ENCODE measurements around the gene CD2BP2.

Gene CD2BP2

GRCh38 chr16:30377812-30378235 lies 22.7 kb upstream of the CD2BP2 start:
- no peak overlapping the region for H3K14ac ChIP-seq (ENCODE audit: low read length)
- no peak overlapping the region for H2BK120ac ChIP-seq (ENCODE audit: low read depth, low read length)
- peak overlapping the region; percentile 90 for H2AK5ac ChIP-seq (ENCODE audit: low read depth, low read length)
- no peak overlapping the region for H4K91ac ChIP-seq (ENCODE audit: low read depth, low read length, poor library complexity)
- H2BK12ac ChIP-seq (ENCODE audit: low read length): no peak overlapping the region
- H3K23ac ChIP-seq (ENCODE audit: low read depth, low read length, poor library complexity): peak overlapping the region; percentile 96
- DNase-seq (ENCODE audit: low spot score): peak; percentile 85
- peak overlapping the region; percentile 83 for H2AFZ ChIP-seq (ENCODE audit: low read length)
- peak overlapping the region; percentile 39 for H2BK15ac ChIP-seq (ENCODE audit: low read length)
- H3K27me3 ChIP-seq (ENCODE audit: control insufficient read depth in 3 of 3, insufficient read depth in 3 of 3, low read depth in 1 of 3, low read length in 3 of 3): no peaks in the 10 kb centered on the region
- H3K4me2 ChIP-seq (ENCODE audit: insufficient read depth, low read length, poor library complexity, severe bottlenecking): peak overlapping the region; percentile 87
- peak overlapping the region; percentile 100 for H3K27ac ChIP-seq (replicated peaks; ENCODE audit: low read length)
- WGBS, 2 donors (ENCODE audit: extremely low coverage in 2 of 2, insufficient read length in 2 of 2, insufficient replicate concordance in 1 of 2): no CpG with 5 or more reads among the region's 39 CpGs
- H3K4ac ChIP-seq (ENCODE audit: low read length): no peak overlapping the region
- H3K79me1 ChIP-seq (ENCODE audit: low read depth, low read length): peaks cover 5% of the 10 kb centered on the region
- H3K36me3 ChIP-seq (replicated peaks in 1 of 2; ENCODE audit: control insufficient read depth in 2 of 2, insufficient read depth in 2 of 2, low read length in 2 of 2): peaks cover 0 to 11% of the 10 kb centered on the region in 2 donors
- H3K9ac ChIP-seq (ENCODE audit: low read depth, low read length, poor library complexity): peak overlapping the region; percentile 66
- H4K8ac ChIP-seq (ENCODE audit: low read depth, low read length): no peak overlapping the region
- H2BK5ac ChIP-seq (ENCODE audit: low read length): peak overlapping the region; percentile 99
- peak overlapping the region; percentile 99 for H3K18ac ChIP-seq (ENCODE audit: low read length)
- peaks cover 24 to 30% of the 10 kb centered on the region in 2 donors for H3K4me1 ChIP-seq (ENCODE audit: control insufficient read depth in 2 of 2, insufficient read depth in 1 of 2, low read depth in 1 of 2, low read length in 2 of 2)
- H3K4me3 ChIP-seq (ENCODE audit: low read length in 2 of 2): peak overlapping the region; percentile 81
- H3K9me3 ChIP-seq (replicated peaks in 1 of 2; ENCODE audit: control insufficient read depth in 2 of 2, insufficient read depth in 1 of 2, low read depth in 1 of 2, low read length in 2 of 2): no peaks in the 10 kb centered on the region

- peak overlapping the region; percentile 99 for H3K18ac ChIP-seq (ENCODE audit: low read length)
- H2BK12ac ChIP-seq (ENCODE audit: low read length): no peak overlapping the region
- no peaks in the 10 kb centered on the region for H3K9me3 ChIP-seq (replicated peaks in 1 of 2; ENCODE audit: control insufficient read depth in 2 of 2, insufficient read depth in 1 of 2, low read depth in 1 of 2, low read length in 2 of 2)
- peak overlapping the region; percentile 87 for H3K4me2 ChIP-seq (ENCODE audit: insufficient read depth, low read length, poor library complexity, severe bottlenecking)
- peaks cover 0 to 11% of the 10 kb centered on the region in 2 donors for H3K36me3 ChIP-seq (replicated peaks in 1 of 2; ENCODE audit: control insufficient read depth in 2 of 2, insufficient read depth in 2 of 2, low read length in 2 of 2)
- peaks cover 24 to 30% of the 10 kb centered on the region in 2 donors for H3K4me1 ChIP-seq (ENCODE audit: control insufficient read depth in 2 of 2, insufficient read depth in 1 of 2, low read depth in 1 of 2, low read length in 2 of 2)
- no peak overlapping the region for H3K4ac ChIP-seq (ENCODE audit: low read length)
- no peaks in the 10 kb centered on the region for H3K27me3 ChIP-seq (ENCODE audit: control insufficient read depth in 3 of 3, insufficient read depth in 3 of 3, low read depth in 1 of 3, low read length in 3 of 3)
- H3K14ac ChIP-seq (ENCODE audit: low read length): no peak overlapping the region
- peak overlapping the region; percentile 20 for H2AK5ac ChIP-seq (ENCODE audit: low read depth, low read length)
- peak overlapping the region; percentile 44 for H2BK15ac ChIP-seq (ENCODE audit: low read length)
- H2BK120ac ChIP-seq (ENCODE audit: low read depth, low read length): no peak overlapping the region
- no peak overlapping the region for H4K8ac ChIP-seq (ENCODE audit: low read depth, low read length)
- no peak overlapping the region for H4K91ac ChIP-seq (ENCODE audit: low read depth, low read length, poor library complexity)
- H3K79me1 ChIP-seq (ENCODE audit: low read depth, low read length): peaks cover 5% of the 10 kb centered on the region
- H2BK5ac ChIP-seq (ENCODE audit: low read length): peak overlapping the region; percentile 99
- H3K23ac ChIP-seq (ENCODE audit: low read depth, low read length, poor library complexity): peak overlapping the region; percentile 96
- no peak for DNase-seq (ENCODE audit: low spot score)
- H3K9ac ChIP-seq (ENCODE audit: low read depth, low read length, poor library complexity): peak overlapping the region; percentile 66
- WGBS, 2 donors (ENCODE audit: extremely low coverage in 2 of 2, insufficient read length in 2 of 2, insufficient replicate concordance in 1 of 2): no CpG with 5 or more reads among the region's 29 CpGs
- peak overlapping the region; percentile 36 to 81 for H3K4me3 ChIP-seq (ENCODE audit: low read length in 2 of 2)
- H3K27ac ChIP-seq (replicated peaks; ENCODE audit: low read length): peak overlapping the region; percentile 100
- peak overlapping the region; percentile 83 for H2AFZ ChIP-seq (ENCODE audit: low read length)
Observed at GRCh38 chr16:30377050-30377811, 22.1 kb upstream of the CD2BP2 start.

- peaks cover 5% of the 10 kb centered on the region for H3K79me1 ChIP-seq (ENCODE audit: low read depth, low read length)
- no peak overlapping the region for H3K4me2 ChIP-seq (ENCODE audit: insufficient read depth, low read length, poor library complexity, severe bottlenecking)
- no peak overlapping the region for H3K9ac ChIP-seq (ENCODE audit: low read depth, low read length, poor library complexity)
- DNase-seq (ENCODE audit: low spot score): no peak
- peaks cover 26 to 28% of the 10 kb centered on the region in 2 donors for H3K4me1 ChIP-seq (ENCODE audit: control insufficient read depth in 2 of 2, insufficient read depth in 1 of 2, low read depth in 1 of 2, low read length in 2 of 2)
- peak overlapping the region; percentile 59 for H2BK12ac ChIP-seq (ENCODE audit: low read length)
- no peak overlapping the region for H4K91ac ChIP-seq (ENCODE audit: low read depth, low read length, poor library complexity)
- no peaks in the 10 kb centered on the region for H3K9me3 ChIP-seq (replicated peaks in 1 of 2; ENCODE audit: control insufficient read depth in 2 of 2, insufficient read depth in 1 of 2, low read depth in 1 of 2, low read length in 2 of 2)
- H2BK120ac ChIP-seq (ENCODE audit: low read depth, low read length): peak overlapping the region; percentile 42
- peaks cover 0 to 11% of the 10 kb centered on the region in 2 donors for H3K36me3 ChIP-seq (replicated peaks in 1 of 2; ENCODE audit: control insufficient read depth in 2 of 2, insufficient read depth in 2 of 2, low read length in 2 of 2)
- H4K8ac ChIP-seq (ENCODE audit: low read depth, low read length): no peak overlapping the region
- H3K23ac ChIP-seq (ENCODE audit: low read depth, low read length, poor library complexity): no peak overlapping the region
- no peak overlapping the region for H3K27ac ChIP-seq (replicated peaks; ENCODE audit: low read length)
- H2AK5ac ChIP-seq (ENCODE audit: low read depth, low read length): peak overlapping the region; percentile 16
- H3K14ac ChIP-seq (ENCODE audit: low read length): no peak overlapping the region
- H3K27me3 ChIP-seq (ENCODE audit: control insufficient read depth in 3 of 3, insufficient read depth in 3 of 3, low read depth in 1 of 3, low read length in 3 of 3): no peaks in the 10 kb centered on the region
- H2AFZ ChIP-seq (ENCODE audit: low read length): no peak overlapping the region
- no CpG with 5 or more reads among the region's 8 CpGs for WGBS, 2 donors (ENCODE audit: extremely low coverage in 2 of 2, insufficient read length in 2 of 2, insufficient replicate concordance in 1 of 2)
- H2BK15ac ChIP-seq (ENCODE audit: low read length): peak overlapping the region; percentile 88
- H3K4ac ChIP-seq (ENCODE audit: low read length): no peak overlapping the region
- no peak overlapping the region for H2BK5ac ChIP-seq (ENCODE audit: low read length)
- H3K18ac ChIP-seq (ENCODE audit: low read length): no peak overlapping the region
- H3K4me3 ChIP-seq (ENCODE audit: low read length in 2 of 2): no peak overlapping the region
Observed at GRCh38 chr16:30376461-30376902, 21.4 kb upstream of the CD2BP2 start.

DNA sequence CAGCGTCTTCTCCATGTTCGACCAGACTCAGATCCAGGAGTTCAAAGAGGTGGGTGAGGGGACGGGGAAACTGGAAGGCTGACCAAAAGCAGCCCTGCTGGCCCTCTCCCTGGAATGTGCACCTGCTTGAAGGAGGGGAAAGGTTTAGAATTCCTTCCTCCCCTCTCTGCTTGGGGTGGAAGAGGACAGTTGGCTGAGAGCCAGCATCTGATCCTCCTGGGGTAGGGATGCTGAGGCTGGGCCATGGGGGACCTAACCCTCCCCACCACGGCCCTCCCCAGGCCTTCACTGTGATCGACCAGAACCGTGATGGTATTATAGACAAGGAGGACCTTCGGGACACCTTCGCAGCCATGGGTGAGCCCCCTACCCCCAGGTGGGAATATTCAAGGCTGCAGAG lies 20.8 kb upstream of the CD2BP2 start:
- Histone ChIP-seq H3K9me3 (replicated peaks in 1 of 2; ENCODE audit: control insufficient read depth in 2 of 2, insufficient read depth in 1 of 2, low read depth in 1 of 2, low read length in 2 of 2) (no peaks in the 10 kb centered on the region), H2BK5ac (ENCODE audit: low read length) (peak overlapping the region; percentile 2), H2AK5ac (ENCODE audit: low read depth, low read length) (peak overlapping the region; percentile 16), H3K4me1 (ENCODE audit: control insufficient read depth in 2 of 2, insufficient read depth in 1 of 2, low read depth in 1 of 2, low read length in 2 of 2) (peaks cover 23 to 25% of the 10 kb centered on the region in 2 donors), H3K27me3 (ENCODE audit: control insufficient read depth in 3 of 3, insufficient read depth in 3 of 3, low read depth in 1 of 3, low read length in 3 of 3) (no peaks in the 10 kb centered on the region), H2BK12ac (ENCODE audit: low read length) (no peak overlapping the region), H3K14ac (ENCODE audit: low read length) (no peak overlapping the region), H4K8ac (ENCODE audit: low read depth, low read length) (no peak overlapping the region), H3K27ac (replicated peaks; ENCODE audit: low read length) (no peak overlapping the region), H2AFZ (ENCODE audit: low read length) (no peak overlapping the region), H3K4ac (ENCODE audit: low read length) (no peak overlapping the region), H2BK15ac (ENCODE audit: low read length) (peak overlapping the region; percentile 88), H2BK120ac (ENCODE audit: low read depth, low read length) (no peak overlapping the region), H3K23ac (ENCODE audit: low read depth, low read length, poor library complexity) (no peak overlapping the region), H4K91ac (ENCODE audit: low read depth, low read length, poor library complexity) (no peak overlapping the region), H3K79me1 (ENCODE audit: low read depth, low read length) (peaks cover 5% of the 10 kb centered on the region), H3K18ac (ENCODE audit: low read length) (no peak overlapping the region), H3K36me3 (replicated peaks in 1 of 2; ENCODE audit: control insufficient read depth in 2 of 2, insufficient read depth in 2 of 2, low read length in 2 of 2) (peaks cover 0 to 11% of the 10 kb centered on the region in 2 donors), H3K9ac (ENCODE audit: low read depth, low read length, poor library complexity) (peak overlapping the region; percentile 5), H3K4me2 (ENCODE audit: insufficient read depth, low read length, poor library complexity, severe bottlenecking) (no peak overlapping the region), H3K4me3 (ENCODE audit: low read length in 2 of 2) (no peak overlapping the region)
- no peak for DNase-seq (ENCODE audit: low spot score)
- no CpG with 5 or more reads among the region's 8 CpGs for WGBS, 2 donors (ENCODE audit: extremely low coverage in 2 of 2, insufficient read length in 2 of 2, insufficient replicate concordance in 1 of 2)

All from neuronal stem cell (in vitro differentiated cells).